Keratinocyte (primary cell): ENCODE data around the gene LDLRAD4.

Experiments
- EZH2 ChIP-seq: IDR thresholded peaks from one replicate; pipeline ENCODE4 v1.6.1; 2012; ENCODE audit warnings: inconsistent platforms, mild to moderate bottlenecking, low read length, moderate library complexity
- TF ChIP-seq, protein P1 (sequence below), 3 experiments: IDR thresholded peaks in 1 of 3; conservative IDR thresholded peaks in 1 of 3; optimal IDR thresholded peaks in 1 of 3; 2 replicates in 2 of 3; 3 replicates in 1 of 3; pipeline versions ENCODE3 to v1.5.1; 2011; ENCODE audit warnings: low read length in 3 of 3, mild to moderate bottlenecking in 3 of 3, moderate library complexity in 2 of 3, control low read depth in 1 of 3, inconsistent platforms in 1 of 3; ENCODE audit not compliant: insufficient read depth in 2 of 3; ENCODE audit errors: extremely low read depth in 1 of 3

GRCh38 chr18:13280070-13280795 lies 61.7 kb downstream of the LDLRAD4 start:
- TF ChIP-seq, protein P1, sequence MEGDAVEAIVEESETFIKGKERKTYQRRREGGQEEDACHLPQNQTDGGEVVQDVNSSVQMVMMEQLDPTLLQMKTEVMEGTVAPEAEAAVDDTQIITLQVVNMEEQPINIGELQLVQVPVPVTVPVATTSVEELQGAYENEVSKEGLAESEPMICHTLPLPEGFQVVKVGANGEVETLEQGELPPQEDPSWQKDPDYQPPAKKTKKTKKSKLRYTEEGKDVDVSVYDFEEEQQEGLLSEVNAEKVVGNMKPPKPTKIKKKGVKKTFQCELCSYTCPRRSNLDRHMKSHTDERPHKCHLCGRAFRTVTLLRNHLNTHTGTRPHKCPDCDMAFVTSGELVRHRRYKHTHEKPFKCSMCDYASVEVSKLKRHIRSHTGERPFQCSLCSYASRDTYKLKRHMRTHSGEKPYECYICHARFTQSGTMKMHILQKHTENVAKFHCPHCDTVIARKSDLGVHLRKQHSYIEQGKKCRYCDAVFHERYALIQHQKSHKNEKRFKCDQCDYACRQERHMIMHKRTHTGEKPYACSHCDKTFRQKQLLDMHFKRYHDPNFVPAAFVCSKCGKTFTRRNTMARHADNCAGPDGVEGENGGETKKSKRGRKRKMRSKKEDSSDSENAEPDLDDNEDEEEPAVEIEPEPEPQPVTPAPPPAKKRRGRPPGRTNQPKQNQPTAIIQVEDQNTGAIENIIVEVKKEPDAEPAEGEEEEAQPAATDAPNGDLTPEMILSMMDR (optimal IDR thresholded peaks at IDR 0.05 in 1 of 3, IDR thresholded peaks at IDR 0.05 in 1 of 3, conservative IDR thresholded peaks at IDR 0.05 in 1 of 3; ENCODE audit: extremely low read depth in 1 of 3, insufficient read depth in 2 of 3, low read length in 3 of 3), result no peak
- no peak for TF ChIP-seq EZH2
